Midbrain (tissue), 1 donor: ENCODE measurements around the gene KCNG3.
A peak's percentile ranks its signal among the peaks of the same experiment; 100 is the strongest.

ENCODE experiments used
- DNase-seq: peaks from one replicate; lab custom pipeline; 2025; lab: John Stamatoyannopoulos, UW

KCNG3 gene

GRCh38 chr2:42486145-42486906 is 7.5 kb downstream of the KCNG3 start:
- DNase-seq = no peak

DNA sequence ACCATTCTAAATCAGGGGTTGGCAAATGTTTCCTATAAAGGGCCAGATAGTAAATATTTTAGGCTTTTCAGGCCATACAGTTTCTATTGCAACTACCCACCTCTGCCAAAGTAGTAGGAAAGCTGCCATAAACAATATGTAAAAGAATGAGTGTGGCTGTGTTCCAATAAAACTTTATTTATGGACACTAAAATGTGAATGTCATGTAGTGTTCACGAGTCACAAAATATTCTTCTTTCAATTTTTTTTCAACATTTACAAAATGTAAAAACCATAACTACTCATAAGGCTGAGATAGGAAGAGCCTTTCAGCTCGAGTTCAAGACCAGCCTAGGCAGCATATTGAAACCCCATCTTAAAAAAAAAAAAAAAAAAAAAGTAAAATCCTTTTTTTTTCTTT is 13.4 kb downstream of the KCNG3 start:
- no peak for DNase-seq

GRCh38 chr2:42474765-42475454 is 18.9 kb downstream of the KCNG3 start:
- no peak for DNase-seq

DNA sequence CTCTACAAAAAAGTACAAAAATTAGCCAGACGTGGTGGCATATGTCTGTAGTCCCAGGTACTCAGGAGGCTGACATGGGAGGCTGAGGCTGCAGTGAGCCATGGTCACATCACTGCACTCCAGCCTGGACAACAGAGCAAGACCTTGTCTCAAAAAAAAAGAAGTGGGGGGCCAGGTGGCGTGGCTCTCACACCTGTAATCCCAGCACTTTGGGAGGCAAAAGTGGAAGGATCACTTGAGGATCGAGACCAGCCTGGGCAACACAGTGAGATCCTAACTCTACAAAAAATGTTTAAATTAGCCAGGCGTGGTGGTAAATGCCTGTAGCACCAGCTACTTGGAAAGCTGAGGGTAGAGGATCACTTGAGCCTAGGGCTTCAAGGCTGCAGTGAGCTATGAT is 23.1 kb downstream of the KCNG3 start:
- no peak for DNase-seq

- no peak for DNase-seq
Measured at GRCh38 chr2:42464631-42465030, 29.2 kb downstream of the KCNG3 start.

DNA sequence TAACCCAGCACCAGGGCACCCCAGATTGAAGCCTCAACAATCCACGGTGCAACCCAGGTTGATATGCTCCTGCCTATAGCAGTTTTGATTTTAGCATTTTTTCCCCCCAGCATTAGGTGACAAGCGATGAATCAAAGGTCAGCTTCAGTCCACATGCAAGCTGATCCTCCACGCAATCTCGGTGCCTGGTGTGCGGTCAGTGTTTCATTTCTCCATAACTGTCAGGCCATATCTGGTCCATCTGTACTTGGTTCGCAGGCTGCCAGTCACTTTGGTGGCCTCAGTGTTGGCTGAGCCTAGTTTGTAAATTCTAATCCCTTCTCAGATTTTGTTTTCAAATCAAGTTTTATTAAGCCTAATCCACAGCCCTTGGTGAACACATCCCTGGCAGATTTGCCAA is 30.2 kb downstream of the KCNG3 start:
- DNase-seq = no peak

DNA sequence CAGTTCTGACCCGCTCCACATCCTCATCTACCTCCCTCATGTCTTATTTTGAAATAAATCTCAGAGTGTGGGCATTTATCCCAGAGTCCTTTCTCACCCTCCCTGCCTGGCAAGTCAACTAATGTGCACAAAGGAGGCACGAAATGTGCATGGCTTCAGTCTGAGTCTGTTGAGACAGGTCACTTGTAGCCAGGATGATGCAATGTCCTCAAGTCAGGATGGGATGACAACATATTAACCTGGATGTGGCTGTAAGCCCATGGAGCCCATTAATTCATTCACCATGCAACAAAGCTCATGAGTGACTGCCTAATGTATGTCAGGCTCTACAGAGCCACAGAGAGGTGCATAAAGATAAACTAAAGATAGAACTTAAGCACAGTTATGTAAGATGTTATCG is 34.5 kb downstream of the KCNG3 start:
- DNase-seq = no peak

DNA sequence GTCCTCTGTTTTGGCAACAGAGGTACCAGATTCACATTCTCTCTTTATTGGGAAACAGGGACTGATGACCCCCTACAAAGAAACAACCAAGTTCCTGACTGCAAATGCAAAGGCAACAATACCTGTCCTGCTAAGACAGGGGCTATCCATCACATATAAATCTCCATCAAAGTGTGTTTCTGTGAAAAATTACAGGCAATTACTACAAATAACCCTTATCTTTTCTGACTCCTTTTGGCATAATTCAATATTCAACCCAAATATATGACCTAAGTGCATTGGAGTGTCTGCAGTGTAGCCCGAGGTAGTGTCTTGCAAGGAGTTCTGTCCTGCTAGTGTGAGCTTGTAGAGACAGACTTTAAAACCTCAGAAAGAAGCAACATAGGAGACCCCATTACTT is 35.4 kb downstream of the KCNG3 start:
- DNase-seq = no peak

DNA sequence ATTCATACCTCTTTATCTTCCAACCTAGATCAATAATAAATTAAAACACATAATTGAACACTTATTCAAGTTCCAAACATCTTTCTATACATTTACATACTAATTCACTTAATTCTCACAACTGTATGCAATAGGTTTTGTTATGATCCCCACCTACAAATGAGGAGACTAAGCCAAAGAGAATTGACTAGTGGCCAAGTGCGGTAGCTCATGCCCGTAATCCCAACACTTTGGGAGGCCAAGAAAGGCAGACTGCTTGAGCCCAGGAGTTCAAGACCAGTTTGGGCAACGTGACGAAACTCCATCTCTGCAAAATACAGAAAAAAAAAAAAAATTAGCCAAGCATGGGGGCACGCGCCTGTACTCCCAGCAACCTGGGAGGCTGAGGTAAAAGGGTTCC is 36.8 kb downstream of the KCNG3 start:
- no peak for DNase-seq

GRCh38 chr2:42456126-42456839 is 37.5 kb downstream of the KCNG3 start:
- no peak for DNase-seq

DNA sequence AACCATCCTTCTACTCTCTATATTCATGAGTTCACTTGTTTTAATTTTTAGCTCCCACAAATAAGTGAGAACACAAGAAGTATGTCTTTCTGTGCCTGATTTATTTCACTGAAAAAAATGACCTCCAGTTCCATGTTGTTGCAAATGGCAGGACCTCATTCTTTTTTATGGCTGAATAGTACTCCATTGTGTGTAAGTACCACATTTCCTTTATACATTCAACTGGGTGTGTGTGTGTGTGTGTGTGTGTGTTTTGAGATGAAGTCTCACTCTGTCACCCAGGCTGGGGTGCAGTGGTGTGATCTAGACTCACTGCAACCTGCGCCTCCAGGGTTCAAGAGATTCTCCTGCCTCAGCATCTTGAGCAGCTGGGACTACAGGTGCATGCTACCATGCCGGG is 41.2 kb downstream of the KCNG3 start:
- no peak for DNase-seq

- DNase-seq = no peak
Measured at GRCh38 chr2:42450136-42450535, 43.6 kb downstream of the KCNG3 start.

DNA sequence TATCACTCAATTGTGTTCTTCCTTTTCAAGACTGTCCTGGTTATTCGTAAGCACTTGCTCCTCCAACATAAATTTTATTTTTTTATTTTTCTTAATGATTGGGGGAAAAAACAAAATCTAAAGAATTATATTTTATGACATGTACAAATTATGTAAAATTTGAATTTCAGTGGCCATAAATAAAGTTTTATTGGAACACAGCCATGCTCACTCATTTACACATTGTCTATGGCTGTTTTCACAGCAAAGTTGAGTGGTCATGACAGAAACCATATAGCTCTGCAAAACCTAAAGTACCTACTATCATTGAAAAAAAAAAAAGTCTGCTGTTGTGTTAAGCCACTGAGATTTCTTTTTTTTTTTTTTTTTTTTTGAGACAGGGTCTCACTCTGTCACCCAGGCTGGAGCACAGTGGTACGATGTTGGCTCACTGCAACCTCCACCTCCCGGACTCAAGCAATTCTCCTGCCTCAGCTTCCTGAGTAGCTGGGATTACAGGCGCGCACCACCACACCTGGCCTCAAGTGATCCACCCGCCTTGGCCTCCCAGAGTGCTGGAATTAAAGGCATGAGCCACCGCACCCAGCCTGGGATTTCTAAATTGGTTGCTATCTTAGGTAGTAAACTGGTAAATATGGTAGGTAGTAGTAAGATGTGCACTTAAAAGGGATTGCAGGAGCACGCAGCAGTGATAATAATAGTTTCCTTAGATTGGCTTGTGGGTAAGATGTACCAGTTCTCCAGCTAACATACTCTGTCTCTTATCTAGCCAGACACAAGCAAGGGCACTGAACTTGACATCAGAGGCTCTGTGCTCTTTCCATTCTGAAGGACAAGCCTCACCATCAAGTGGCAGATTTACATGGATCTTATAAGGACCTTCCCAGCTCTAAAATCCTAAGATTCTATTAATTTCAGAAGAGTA is 44.4 kb downstream of the KCNG3 start:
- DNase-seq = no peak

- no peak for DNase-seq
Measured at GRCh38 chr2:42448163-42448562, 45.6 kb downstream of the KCNG3 start.

DNA sequence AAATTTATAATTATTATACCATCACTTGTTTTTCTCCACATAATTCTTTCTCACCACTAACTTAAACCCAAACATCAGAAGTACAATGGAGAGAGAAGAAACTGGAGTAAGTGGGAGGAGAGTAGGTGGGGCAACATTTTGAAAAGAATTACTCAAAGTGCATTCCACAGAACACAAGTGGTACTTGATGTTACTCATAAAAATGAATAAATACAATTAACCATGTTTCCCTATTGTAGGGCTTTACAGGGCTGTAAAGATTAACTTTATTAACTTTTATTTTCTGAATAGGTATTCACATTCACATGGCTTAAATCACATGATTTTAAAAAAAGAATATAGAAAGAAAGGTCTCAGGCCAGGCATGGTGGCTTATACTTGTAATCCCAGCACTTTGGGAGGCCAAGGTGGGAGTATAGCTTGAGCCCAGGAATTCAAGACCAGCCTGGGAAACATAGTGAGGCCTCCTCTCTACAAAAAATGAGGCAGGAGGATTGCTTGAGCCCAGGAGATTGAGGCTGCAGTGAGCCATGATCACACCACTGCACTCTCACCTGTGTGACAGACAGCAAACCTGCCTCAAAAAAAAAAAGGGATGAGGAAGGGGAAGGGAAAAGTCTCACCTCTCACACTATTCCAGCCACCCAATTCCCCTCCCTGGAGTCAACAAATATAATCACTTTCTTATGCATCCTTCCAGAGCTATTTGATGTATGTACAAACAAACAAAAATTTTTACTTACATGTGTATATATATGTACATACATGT is 47.1 kb downstream of the KCNG3 start:
- no peak for DNase-seq

DNA sequence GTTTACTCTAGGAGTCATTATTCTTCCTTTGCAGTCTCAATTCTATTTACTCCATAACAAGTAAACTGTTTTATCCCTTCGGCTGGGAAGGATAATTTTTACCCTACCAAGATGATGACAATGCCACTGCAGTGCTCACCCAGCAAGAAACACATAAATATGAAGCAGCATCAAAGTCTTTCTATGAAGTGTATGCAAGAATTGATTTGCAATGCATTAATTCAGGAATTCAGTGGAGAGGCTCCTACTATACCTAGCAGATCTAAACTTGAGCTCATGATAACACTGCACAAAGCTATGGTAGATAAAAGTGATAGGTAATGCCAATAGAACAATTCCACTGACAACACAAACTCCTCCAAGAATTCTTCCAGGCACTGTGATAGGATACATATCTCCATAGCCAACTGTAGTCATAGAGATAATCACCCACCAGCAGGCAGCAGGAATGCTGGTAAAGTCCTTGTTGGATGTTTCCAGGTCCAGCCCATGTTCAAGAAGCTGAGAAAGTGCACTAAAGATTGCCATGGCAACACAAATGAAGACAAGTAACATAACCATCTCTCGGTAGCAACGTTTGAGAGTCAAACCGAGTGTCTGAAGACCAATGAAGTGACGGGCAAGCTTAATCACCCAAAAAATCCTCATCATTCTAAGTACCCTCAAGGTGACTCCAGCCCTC is 49.9 kb downstream of the KCNG3 start:
- no peak for DNase-seq

- DNase-seq = no peak
Measured at GRCh38 chr2:42442774-42443173, 51.0 kb downstream of the KCNG3 start.

- peak; percentile 5 for DNase-seq
Measured at GRCh38 chr2:42438685-42439084, 55.1 kb downstream of the KCNG3 start.

DNA sequence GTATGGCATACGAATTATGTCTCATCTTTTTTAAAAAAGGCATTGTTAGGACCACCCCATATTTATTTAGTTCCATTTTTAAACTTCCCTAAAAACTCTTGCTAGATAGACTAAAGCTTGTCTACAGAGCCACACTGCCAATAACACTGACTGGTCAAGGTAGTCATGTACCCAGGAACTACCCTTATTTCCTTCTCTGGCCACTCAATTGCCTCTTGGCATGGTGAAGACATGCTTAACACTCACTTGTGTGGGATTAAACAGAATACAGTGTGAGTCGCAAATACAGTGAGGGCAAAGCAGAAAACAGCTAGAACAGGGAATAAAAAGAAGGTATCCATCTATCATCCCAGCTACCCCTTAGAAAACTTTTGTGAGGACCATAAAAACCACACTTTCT is 57.4 kb downstream of the KCNG3 start:
- DNase-seq = no peak

DNA sequence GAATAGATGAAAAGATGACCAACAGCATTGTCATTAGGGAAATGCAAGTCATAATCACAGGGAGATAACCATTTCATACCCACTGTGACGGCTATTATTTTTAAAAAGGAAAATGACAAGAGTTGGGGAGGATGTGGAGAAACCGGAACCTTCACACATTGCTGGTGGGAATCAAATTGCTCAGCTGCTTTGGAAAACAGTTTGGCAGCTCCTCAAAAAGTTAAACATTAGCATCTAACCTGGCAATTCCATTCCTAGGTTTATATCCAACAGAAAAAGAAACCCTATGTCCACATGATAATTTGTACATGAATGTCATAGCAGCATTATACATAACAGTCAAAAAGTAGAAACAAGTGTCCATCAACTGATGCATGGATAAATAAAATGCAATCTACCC is 58.2 kb downstream of the KCNG3 start:
- no peak for DNase-seq

DNA sequence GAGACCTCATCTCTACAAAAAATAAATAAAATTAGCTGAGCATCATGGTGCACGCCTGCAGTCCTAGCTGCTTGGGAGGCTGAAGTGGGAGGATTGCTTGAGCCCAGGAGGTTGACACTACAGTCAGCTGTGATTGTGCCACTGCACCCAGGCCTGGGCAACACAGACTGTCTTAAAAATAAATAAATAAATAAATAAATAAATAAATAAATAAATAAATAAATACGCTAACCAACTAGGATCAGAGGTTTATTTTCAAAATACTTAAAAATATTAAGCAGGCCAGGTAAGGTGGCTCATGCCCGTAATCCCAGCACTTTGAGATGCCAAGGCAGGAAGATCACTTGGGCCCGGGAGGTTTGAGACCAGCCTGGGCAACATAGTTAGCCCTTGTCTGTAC is 63.6 kb downstream of the KCNG3 start:
- no peak for DNase-seq
